ENCODE results near the gene BPI. TPM values are rescaled to one million over a fixed set of nuclear protein-coding genes. Genes with fewer than 3 reads are reported as not detected.
A peak's percentile ranks its signal among the peaks of the same experiment; 100 is the strongest.
"Not testable (repeated sequence)": the region's sequence is repeated elsewhere in the genome, so short reads cannot be mapped to it uniquely, and the experiment has no call there.

BPI gene
- total and polyA plus RNA-seq, 2 experiments from 2014 or later: 0.10 TPM; not detected in 1

DNA sequence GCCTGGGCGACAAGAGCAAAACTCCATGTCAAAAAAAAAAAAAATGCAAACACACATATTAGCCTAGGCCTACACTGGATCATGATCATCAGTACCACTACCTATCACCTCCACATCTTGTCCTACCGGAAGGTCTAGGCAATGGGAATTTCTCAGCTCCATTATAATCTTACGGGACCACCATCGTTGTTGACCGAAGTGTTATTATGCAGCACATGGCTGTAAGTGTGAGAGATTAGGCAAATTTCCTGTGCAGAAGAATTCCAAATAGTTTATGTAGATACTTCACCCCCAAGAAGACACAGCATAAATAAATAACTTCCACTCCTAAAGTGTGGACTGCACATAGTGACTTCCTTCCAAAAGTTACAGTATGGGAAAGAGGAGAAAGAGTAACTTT is 26.7 kb upstream of the BPI start:
- Histone ChIP-seq H3K36me3 (ENCODE audit: low read depth) (no peaks in the 10 kb centered on the region), H3K4me2 (ENCODE audit: unreplicated experiment) (no peak overlapping the region), H4K20me1 (ENCODE audit: insufficient read depth) (no peaks in the 10 kb centered on the region), H3K27me3 (replicated peaks; ENCODE audit: insufficient read depth) (no peaks in the 10 kb centered on the region), H3K79me2 (ENCODE audit: insufficient read depth) (no peaks in the 10 kb centered on the region), H3K9me3 (ENCODE audit: low read depth) (no peaks in the 10 kb centered on the region), H3F3A (ENCODE audit: insufficient read depth) (peaks cover 51% of the 10 kb centered on the region), H3K4me3 (no peak overlapping the region), H3K4me1 (ENCODE audit: insufficient read depth) (peaks cover 57% of the 10 kb centered on the region), H3K9ac (no peak overlapping the region), H3K27ac (0 out of 2 replicates have a peak overlapping the region, but pooled peaks have one; percentile 96), H2AFZ (no peak overlapping the region), H3K9me2 (ENCODE audit: insufficient read depth) (no peaks in the 10 kb centered on the region)
- no peak for DNase-seq
- TF ChIP-seq EZH2phosphoT487 (IDR thresholded peaks at IDR 0.05; ENCODE audit: insufficient read depth, low read depth) (no peak), EZH2 (IDR thresholded peaks at IDR 0.05; ENCODE audit: insufficient read depth, poor library complexity, severe bottlenecking) (no peak)
- 98 to 99% methylated on average over 5 of the region's 5 CpGs for WGBS, 2 experiments (ENCODE audit: low coverage in 1 of 2, low lambda C conversion rate in 2 of 2, missing lambda C conversion rate in 2 of 2)
- in situ Hi-C loops (cut with MboI): no loop called here

DNA sequence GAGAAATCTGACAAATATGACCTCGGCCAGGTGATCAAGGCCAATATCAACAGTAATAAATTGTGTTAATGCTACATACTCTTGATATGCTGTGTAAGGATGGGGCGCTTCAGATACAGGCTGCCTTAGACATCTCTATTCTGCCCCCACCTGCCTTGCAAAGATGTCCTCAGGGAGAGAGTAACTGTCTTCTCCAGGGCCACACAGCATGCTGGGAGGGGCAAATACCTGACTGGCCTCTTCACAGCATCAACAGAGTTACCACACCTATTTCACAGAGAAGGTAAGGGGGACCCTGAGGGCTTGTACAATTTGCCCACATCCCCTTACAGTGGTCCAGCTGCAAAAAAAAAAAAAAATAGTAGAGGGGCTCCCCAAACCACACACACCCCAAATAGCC is 26.3 kb upstream of the BPI start:
- H2AFZ ChIP-seq: no peak overlapping the region
- H3K9ac ChIP-seq: no peak overlapping the region
- H3K9me2 ChIP-seq (ENCODE audit: insufficient read depth): no peaks in the 10 kb centered on the region
- TF ChIP-seq EZH2 (IDR thresholded peaks at IDR 0.05; ENCODE audit: insufficient read depth, poor library complexity, severe bottlenecking): no peak
- TF ChIP-seq EZH2phosphoT487 (IDR thresholded peaks at IDR 0.05; ENCODE audit: insufficient read depth, low read depth): no peak
- H4K20me1 ChIP-seq (ENCODE audit: insufficient read depth): no peaks in the 10 kb centered on the region
- no peak overlapping the region for H3K4me2 ChIP-seq (ENCODE audit: unreplicated experiment)
- H3K4me3 ChIP-seq: no peak overlapping the region
- H3F3A ChIP-seq (ENCODE audit: insufficient read depth): peaks cover 47% of the 10 kb centered on the region
- no peak overlapping the region for H3K27ac ChIP-seq
- peaks cover 52% of the 10 kb centered on the region for H3K4me1 ChIP-seq (ENCODE audit: insufficient read depth)
- 97 to 99% methylated on average over 2 of the region's 2 CpGs for WGBS, 2 experiments (ENCODE audit: low coverage in 1 of 2, low lambda C conversion rate in 2 of 2, missing lambda C conversion rate in 2 of 2)
- DNase-seq: no peak
- H3K36me3 ChIP-seq (ENCODE audit: low read depth): no peaks in the 10 kb centered on the region
- in situ Hi-C loops (cut with MboI): no loop called here
- H3K79me2 ChIP-seq (ENCODE audit: insufficient read depth): no peaks in the 10 kb centered on the region
- H3K27me3 ChIP-seq (replicated peaks; ENCODE audit: insufficient read depth): no peaks in the 10 kb centered on the region
- H3K9me3 ChIP-seq (ENCODE audit: low read depth): no peaks in the 10 kb centered on the region

GRCh38 chr20:38278131-38278530 is 25.8 kb upstream of the BPI start:
- TF ChIP-seq EZH2phosphoT487 (IDR thresholded peaks at IDR 0.05; ENCODE audit: insufficient read depth, low read depth) (no peak), EZH2 (IDR thresholded peaks at IDR 0.05; ENCODE audit: insufficient read depth, poor library complexity, severe bottlenecking) (no peak)
- no peak overlapping the region for H3K9ac ChIP-seq
- H3K9me2 ChIP-seq (ENCODE audit: insufficient read depth): no peaks in the 10 kb centered on the region
- H3K9me3 ChIP-seq (ENCODE audit: low read depth): no peaks in the 10 kb centered on the region
- H3F3A ChIP-seq (ENCODE audit: insufficient read depth): peaks cover 44% of the 10 kb centered on the region
- H4K20me1 ChIP-seq (ENCODE audit: insufficient read depth): no peaks in the 10 kb centered on the region
- no peak overlapping the region for H3K27ac ChIP-seq
- no peak overlapping the region for H3K4me2 ChIP-seq (ENCODE audit: unreplicated experiment)
- 94% methylated on average over 14 of the region's 14 CpGs for WGBS, 2 experiments (ENCODE audit: low coverage in 1 of 2, low lambda C conversion rate in 2 of 2, missing lambda C conversion rate in 2 of 2)
- in situ Hi-C loops (cut with MboI): no loop called here
- no peak overlapping the region for H2AFZ ChIP-seq
- no peaks in the 10 kb centered on the region for H3K79me2 ChIP-seq (ENCODE audit: insufficient read depth)
- no peaks in the 10 kb centered on the region for H3K36me3 ChIP-seq (ENCODE audit: low read depth)
- no peaks in the 10 kb centered on the region for H3K27me3 ChIP-seq (replicated peaks; ENCODE audit: insufficient read depth)
- no peak for DNase-seq
- no peak overlapping the region for H3K4me3 ChIP-seq
- H3K4me1 ChIP-seq (ENCODE audit: insufficient read depth): peaks cover 48% of the 10 kb centered on the region

GRCh38 chr20:38278763-38279162 is 25.2 kb upstream of the BPI start:
- Histone ChIP-seq H3K36me3 (ENCODE audit: low read depth) (no peaks in the 10 kb centered on the region), H3K9me2 (ENCODE audit: insufficient read depth) (no peaks in the 10 kb centered on the region), H3F3A (ENCODE audit: insufficient read depth) (peaks cover 37% of the 10 kb centered on the region), H3K27me3 (replicated peaks; ENCODE audit: insufficient read depth) (no peaks in the 10 kb centered on the region), H3K9me3 (ENCODE audit: low read depth) (no peaks in the 10 kb centered on the region), H3K9ac (no peak overlapping the region), H3K4me2 (ENCODE audit: unreplicated experiment) (no peak overlapping the region), H3K27ac (no peak overlapping the region), H2AFZ (no peak overlapping the region), H4K20me1 (ENCODE audit: insufficient read depth) (no peaks in the 10 kb centered on the region), H3K79me2 (ENCODE audit: insufficient read depth) (no peaks in the 10 kb centered on the region), H3K4me1 (ENCODE audit: insufficient read depth) (peaks cover 42% of the 10 kb centered on the region), H3K4me3 (no peak overlapping the region)
- no peak for DNase-seq
- TF ChIP-seq EZH2 (IDR thresholded peaks at IDR 0.05; ENCODE audit: insufficient read depth, poor library complexity, severe bottlenecking): no peak
- TF ChIP-seq EZH2phosphoT487 (IDR thresholded peaks at IDR 0.05; ENCODE audit: insufficient read depth, low read depth): no peak
- in situ Hi-C loops (cut with MboI): no loop called here
- 96% methylated on average over 2 of the region's 2 CpGs for WGBS, 2 experiments (ENCODE audit: low coverage in 1 of 2, low lambda C conversion rate in 2 of 2, missing lambda C conversion rate in 2 of 2)

GRCh38 chr20:38281176-38281915 is 22.6 kb upstream of the BPI start:
- peaks cover 13% of the 10 kb centered on the region; the same call in 1 of the 2 replicates for H3F3A ChIP-seq (ENCODE audit: insufficient read depth)
- H3K79me2 ChIP-seq (ENCODE audit: insufficient read depth); DNase-seq; H2AFZ ChIP-seq; H3K4me3 ChIP-seq; H3K27ac ChIP-seq; H3K4me2 ChIP-seq (ENCODE audit: unreplicated experiment); H4K20me1 ChIP-seq (ENCODE audit: insufficient read depth); H3K9me3 ChIP-seq (ENCODE audit: low read depth); in situ Hi-C loops (cut with MboI); H3K9ac ChIP-seq; H3K36me3 ChIP-seq (ENCODE audit: low read depth); H3K9me2 ChIP-seq (ENCODE audit: insufficient read depth); H3K27me3 ChIP-seq (replicated peaks; ENCODE audit: insufficient read depth): not testable (repeated sequence)
- peaks cover 25% of the 10 kb centered on the region for H3K4me1 ChIP-seq (ENCODE audit: insufficient read depth)
- WGBS, 2 experiments (ENCODE audit: low coverage in 1 of 2, low lambda C conversion rate in 2 of 2, missing lambda C conversion rate in 2 of 2): 85 to 92% methylated on average over 6 of the region's 6 CpGs

Measured in GM23248 (cell line).